Vagina (tissue), 2 donors: Measurements from ENCODE around the gene TRAF2.

Source experiments
- CTCF ChIP-seq, 3 experiments: fragments of 450-650 bp in 2 of 3; fragments of 200-600 bp in 1 of 3; sonication (generic) in 1 of 3; IDR thresholded peaks; one replicate each; pipeline ENCODE4 v1.5.1; 2017 to 2019; ENCODE audit warnings: antibody characterized with exemption in 3 of 3, mild to moderate bottlenecking in 2 of 3, moderate library complexity in 2 of 3
- POLR2AphosphoS5 ChIP-seq, 2 donors: sonication (generic); formaldehyde crosslinking; IDR thresholded peaks; one replicate each; pipeline ENCODE4 v1.9.0; 2017; ENCODE audit warnings: antibody characterized with exemption in 2 of 2, mild to moderate bottlenecking in 2 of 2, low read depth in 1 of 2; ENCODE audit not compliant: insufficient read depth in 1 of 2

GRCh38 chr9:136867480-136867879, 18.8 kb upstream of the TRAF2 start:
- TF ChIP-seq POLR2AphosphoS5 (IDR thresholded peaks at IDR 0.05; ENCODE audit: insufficient read depth in 1 of 2, low read depth in 1 of 2) (no peak), CTCF (IDR thresholded peaks at IDR 0.05) (no peak)
